ENCODE data around the gene TRAK1.

Gene TRAK1

GRCh38 chr3:42264399-42265058 lies 173.4 kb downstream of the TRAK1 start:
- H3K4me3 ChIP-seq (ENCODE audit: low read length) = no peak overlapping the region
- DNase-seq (ENCODE audit: low read depth) = peak; percentile 9
- TF ChIP-seq, protein P1, sequence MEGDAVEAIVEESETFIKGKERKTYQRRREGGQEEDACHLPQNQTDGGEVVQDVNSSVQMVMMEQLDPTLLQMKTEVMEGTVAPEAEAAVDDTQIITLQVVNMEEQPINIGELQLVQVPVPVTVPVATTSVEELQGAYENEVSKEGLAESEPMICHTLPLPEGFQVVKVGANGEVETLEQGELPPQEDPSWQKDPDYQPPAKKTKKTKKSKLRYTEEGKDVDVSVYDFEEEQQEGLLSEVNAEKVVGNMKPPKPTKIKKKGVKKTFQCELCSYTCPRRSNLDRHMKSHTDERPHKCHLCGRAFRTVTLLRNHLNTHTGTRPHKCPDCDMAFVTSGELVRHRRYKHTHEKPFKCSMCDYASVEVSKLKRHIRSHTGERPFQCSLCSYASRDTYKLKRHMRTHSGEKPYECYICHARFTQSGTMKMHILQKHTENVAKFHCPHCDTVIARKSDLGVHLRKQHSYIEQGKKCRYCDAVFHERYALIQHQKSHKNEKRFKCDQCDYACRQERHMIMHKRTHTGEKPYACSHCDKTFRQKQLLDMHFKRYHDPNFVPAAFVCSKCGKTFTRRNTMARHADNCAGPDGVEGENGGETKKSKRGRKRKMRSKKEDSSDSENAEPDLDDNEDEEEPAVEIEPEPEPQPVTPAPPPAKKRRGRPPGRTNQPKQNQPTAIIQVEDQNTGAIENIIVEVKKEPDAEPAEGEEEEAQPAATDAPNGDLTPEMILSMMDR (conservative IDR thresholded peaks at IDR 0.05; ENCODE audit: low read length) = no peak

DNA sequence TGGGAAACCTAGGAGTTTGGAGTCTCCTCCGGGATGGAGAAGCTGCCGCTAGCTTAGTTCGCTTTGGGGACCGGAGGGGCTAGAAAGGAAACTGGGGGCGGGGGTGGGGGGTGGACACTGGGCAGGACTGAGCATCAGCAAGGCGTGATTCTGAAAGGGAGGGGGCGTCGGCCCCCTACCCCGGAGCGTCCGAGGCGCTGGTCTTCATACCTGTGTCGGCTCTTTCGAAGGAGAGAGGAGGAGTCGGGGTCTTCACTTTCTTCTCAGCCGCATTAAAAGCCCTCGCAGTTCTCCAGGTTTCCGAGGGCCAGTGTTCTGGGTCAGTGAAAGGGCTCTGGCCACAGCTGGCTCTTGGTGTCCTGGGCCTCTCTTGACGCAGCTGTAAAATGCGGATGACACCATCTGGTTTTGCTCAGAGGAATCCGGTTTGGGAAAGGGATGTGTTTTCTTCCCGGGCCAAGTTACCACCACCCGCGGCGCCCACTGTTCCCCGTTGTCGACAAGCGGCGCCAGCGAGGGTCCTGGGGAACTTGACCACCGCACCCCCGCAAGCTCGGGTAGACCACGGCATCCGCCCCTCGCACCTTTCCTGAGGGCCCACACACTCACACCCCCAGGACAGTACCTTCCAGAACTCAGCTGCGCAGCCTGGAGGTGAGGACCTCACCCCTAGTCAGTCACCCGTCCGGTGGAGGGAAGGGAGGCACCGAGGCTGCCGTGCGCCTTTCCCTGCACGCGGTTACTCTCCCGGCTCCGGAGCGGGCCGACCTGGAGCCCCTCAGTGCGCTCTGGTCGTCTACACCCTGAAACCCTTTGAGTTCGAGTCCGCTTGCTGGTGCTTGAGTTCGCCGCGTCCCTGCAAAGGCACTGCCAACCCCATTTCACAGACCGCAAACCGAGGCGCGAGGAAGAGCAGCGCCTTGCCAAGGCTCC lies 174.2 kb downstream of the TRAK1 start:
- DNase-seq (ENCODE audit: low read depth) = no peak
- no peak overlapping the region for H3K4me3 ChIP-seq (ENCODE audit: low read length)
- TF ChIP-seq, protein P1 (conservative IDR thresholded peaks at IDR 0.05; ENCODE audit: low read length) = no peak

- no peak for DNase-seq (ENCODE audit: low read depth)
- TF ChIP-seq, protein P1 (conservative IDR thresholded peaks at IDR 0.05; ENCODE audit: low read length) = no peak
- no peak within 1 kb of the TSS for H3K4me3 ChIP-seq (ENCODE audit: low read length)
Observed at GRCh38 chr3:42266085-42266484, 174.9 kb downstream of the TRAK1 start, which contains the start of gene CCK. TSS of gene CCK (minus strand) at chr3:42266185. CDS start at chr3:42263630, 2,555 bp downstream.

- TF ChIP-seq, protein P1 (conservative IDR thresholded peaks at IDR 0.05; ENCODE audit: low read length) = no peak
- DNase-seq (ENCODE audit: low read depth) = no peak
- H3K4me3 ChIP-seq (ENCODE audit: low read length) = no peak overlapping the region
Observed at GRCh38 chr3:42267878-42268277, 176.7 kb downstream of the TRAK1 start.

GRCh38 chr3:42269647-42270046 lies 178.5 kb downstream of the TRAK1 start:
- DNase-seq (ENCODE audit: low read depth) = no peak
- TF ChIP-seq, protein P1 (conservative IDR thresholded peaks at IDR 0.05; ENCODE audit: low read length) = no peak

GRCh38 chr3:42270561-42270960 lies 179.4 kb downstream of the TRAK1 start:
- H3K4me3 ChIP-seq (ENCODE audit: low read length) = no peak overlapping the region
- DNase-seq (ENCODE audit: low read depth) = no peak
- TF ChIP-seq, protein P1 (conservative IDR thresholded peaks at IDR 0.05; ENCODE audit: low read length) = no peak

More at GRCh38 chr3:42269647-42270046, 178.5 kb downstream of the TRAK1 start:
- H3K4me3 ChIP-seq (ENCODE audit: low read length) = no peak overlapping the region

All from AG10803 (cell line).